ENCODE measurements around the gene YTHDC1. TPM values are rescaled to one million over a fixed set of nuclear protein-coding genes. Genes with fewer than 3 reads are reported as not detected.

YTHDC1 gene
- total RNA-seq, 3 donors from 2014 or later (not counting 1 experiment from before 2014, with no cell fraction given) = 225 to 320 (median 270) TPM

DNA sequence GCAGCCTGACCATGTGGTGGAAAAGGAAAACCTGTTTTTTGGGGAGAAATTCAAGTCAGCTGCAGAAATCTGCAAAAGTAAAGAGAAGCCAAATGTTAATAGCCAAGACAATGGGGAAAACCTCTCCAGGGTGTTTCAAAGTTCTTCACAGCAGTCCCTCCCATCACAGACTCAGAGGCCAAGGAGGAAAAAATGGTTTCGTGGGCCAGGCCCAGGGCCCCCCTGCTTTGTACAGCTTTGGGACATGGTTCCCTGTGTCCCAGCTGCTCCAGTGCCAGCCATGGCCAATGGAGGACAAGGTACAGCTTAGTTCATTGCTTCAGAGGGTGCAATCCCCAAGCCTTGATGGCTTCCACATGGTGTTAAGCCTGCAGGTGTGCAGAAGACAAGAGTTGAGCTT is 15.2 kb upstream of the YTHDC1 start:
- H3K9me3 Mint-ChIP-seq = no peaks in the 10 kb centered on the region
- Histone ChIP-seq H3K4me1 (ENCODE audit: control insufficient read depth, insufficient read depth, low read length) (no peaks in the 10 kb centered on the region), H3K27ac (ENCODE audit: low read length) (no peak overlapping the region), H3K27me3 (ENCODE audit: control insufficient read depth, insufficient read depth, low read length) (no peaks in the 10 kb centered on the region), H3K9me3 (ENCODE audit: control insufficient read depth, insufficient read depth, low read length) (no peaks in the 10 kb centered on the region), H3K36me3 (ENCODE audit: control insufficient read depth, insufficient read depth, low read length) (no peaks in the 10 kb centered on the region), H3K4me3 (ENCODE audit: low read length) (no peak overlapping the region)
- TF ChIP-seq, protein P1, sequence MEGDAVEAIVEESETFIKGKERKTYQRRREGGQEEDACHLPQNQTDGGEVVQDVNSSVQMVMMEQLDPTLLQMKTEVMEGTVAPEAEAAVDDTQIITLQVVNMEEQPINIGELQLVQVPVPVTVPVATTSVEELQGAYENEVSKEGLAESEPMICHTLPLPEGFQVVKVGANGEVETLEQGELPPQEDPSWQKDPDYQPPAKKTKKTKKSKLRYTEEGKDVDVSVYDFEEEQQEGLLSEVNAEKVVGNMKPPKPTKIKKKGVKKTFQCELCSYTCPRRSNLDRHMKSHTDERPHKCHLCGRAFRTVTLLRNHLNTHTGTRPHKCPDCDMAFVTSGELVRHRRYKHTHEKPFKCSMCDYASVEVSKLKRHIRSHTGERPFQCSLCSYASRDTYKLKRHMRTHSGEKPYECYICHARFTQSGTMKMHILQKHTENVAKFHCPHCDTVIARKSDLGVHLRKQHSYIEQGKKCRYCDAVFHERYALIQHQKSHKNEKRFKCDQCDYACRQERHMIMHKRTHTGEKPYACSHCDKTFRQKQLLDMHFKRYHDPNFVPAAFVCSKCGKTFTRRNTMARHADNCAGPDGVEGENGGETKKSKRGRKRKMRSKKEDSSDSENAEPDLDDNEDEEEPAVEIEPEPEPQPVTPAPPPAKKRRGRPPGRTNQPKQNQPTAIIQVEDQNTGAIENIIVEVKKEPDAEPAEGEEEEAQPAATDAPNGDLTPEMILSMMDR (IDR thresholded peaks at IDR 0.05) = no peak
- H3K27me3 Mint-ChIP-seq (ENCODE audit: low read depth in 2 of 2) = peaks cover 8 to 14% of the 10 kb centered on the region in 2 donors
- H3K27ac Mint-ChIP-seq = no peak overlapping the region
- DNase-seq (no peak), ATAC-seq (no peak)
- no peaks in the 10 kb centered on the region for H3K36me3 Mint-ChIP-seq
- intact Hi-C loops (cut with micrococcal nuclease) = no loop called here
- WGBS (ENCODE audit: insufficient coverage) = 81% methylated on average over 1 of the region's 1 CpG
- no peak overlapping the region for H3K4me3 Mint-ChIP-seq
- H3K4me1 Mint-ChIP-seq = no peaks in the 10 kb centered on the region

DNA sequence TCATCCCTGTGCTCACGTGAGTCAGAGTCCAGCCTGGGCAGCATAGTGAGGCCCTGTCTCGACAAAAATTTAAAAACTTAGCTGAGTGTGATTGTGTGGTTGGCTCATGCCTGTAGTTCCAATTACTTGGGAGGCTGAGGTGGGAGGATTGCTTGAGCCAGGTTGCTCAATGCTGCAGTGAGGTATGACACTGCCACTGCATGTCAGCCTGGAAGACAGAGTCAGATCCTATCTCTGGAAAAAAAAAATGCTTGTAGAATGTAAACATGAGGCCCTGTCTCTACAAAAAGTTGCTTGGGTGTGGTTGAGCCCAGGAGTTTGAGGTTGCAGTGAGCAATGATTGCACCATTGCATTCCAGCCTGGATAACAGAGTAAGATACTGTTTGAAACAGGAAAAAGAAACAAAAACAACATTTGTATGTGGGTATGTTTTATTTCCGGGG is 11.3 kb upstream of the YTHDC1 start:
- no peaks in the 10 kb centered on the region for H3K9me3 ChIP-seq (ENCODE audit: control insufficient read depth, insufficient read depth, low read length)
- no peaks in the 10 kb centered on the region for H3K27me3 ChIP-seq (ENCODE audit: control insufficient read depth, insufficient read depth, low read length)
- H3K9me3 Mint-ChIP-seq = no peaks in the 10 kb centered on the region
- H3K36me3 ChIP-seq (ENCODE audit: control insufficient read depth, insufficient read depth, low read length) = no peaks in the 10 kb centered on the region
- intact Hi-C loops (cut with micrococcal nuclease) = no loop called here
- no peak overlapping the region for H3K4me3 Mint-ChIP-seq
- H3K4me1 ChIP-seq (ENCODE audit: control insufficient read depth, insufficient read depth, low read length) = no peaks in the 10 kb centered on the region
- peaks cover 0 to 6% of the 10 kb centered on the region in 2 donors for H3K4me1 Mint-ChIP-seq
- H3K36me3 Mint-ChIP-seq = no peaks in the 10 kb centered on the region
- ATAC-seq (no peak), DNase-seq (no peak)
- peaks cover 5 to 12% of the 10 kb centered on the region in 2 donors for H3K27me3 Mint-ChIP-seq (ENCODE audit: low read depth in 2 of 2)
- 97% methylated on average over 3 of the region's 3 CpGs for WGBS (ENCODE audit: insufficient coverage)
- TF ChIP-seq, protein P1 (IDR thresholded peaks at IDR 0.05) = no peak
- H3K27ac Mint-ChIP-seq = no peak overlapping the region
- no peak overlapping the region for H3K4me3 ChIP-seq (ENCODE audit: low read length)
- H3K27ac ChIP-seq (ENCODE audit: low read length) = no peak overlapping the region

DNA sequence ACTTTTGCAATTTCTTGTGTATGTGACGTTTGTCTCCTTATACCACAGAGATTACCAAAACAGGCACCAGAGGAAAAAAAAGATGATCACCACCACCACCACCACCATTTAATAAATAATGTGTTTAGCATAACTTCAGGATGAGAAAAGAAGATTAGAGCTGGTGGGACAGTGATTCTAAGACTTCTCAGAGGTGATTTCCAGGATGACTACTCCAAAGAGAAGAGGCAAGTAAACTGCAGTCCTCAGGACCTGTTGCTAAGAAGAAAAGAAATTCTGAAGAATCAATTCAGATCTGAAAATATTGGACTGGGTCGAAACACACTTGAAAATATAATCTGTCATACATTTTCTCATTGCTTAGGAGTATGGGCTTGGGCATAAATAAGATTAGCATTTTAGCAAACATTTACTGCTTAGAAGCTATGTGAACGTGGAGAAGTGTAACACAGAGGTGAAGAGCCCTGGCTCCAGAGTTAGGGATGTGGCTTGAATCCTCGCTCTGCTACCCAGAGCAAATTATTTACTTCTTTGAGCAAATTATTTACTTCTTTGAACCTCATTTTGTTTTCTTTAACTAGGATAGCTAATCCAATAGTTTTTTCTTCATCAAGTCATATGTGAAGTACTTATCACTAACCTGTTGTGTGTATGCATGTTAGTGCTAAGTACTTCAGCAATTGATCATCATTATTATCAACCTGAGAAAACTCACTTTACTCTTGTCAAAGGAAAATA is 10.5 kb upstream of the YTHDC1 start:
- WGBS (ENCODE audit: insufficient coverage) = 92% methylated on average over 2 of the region's 4 CpGs
- Mint-ChIP-seq H3K4me3 (no peak overlapping the region), H3K9me3 (no peaks in the 10 kb centered on the region)

More for the DNA sequence above, 10.5 kb upstream of the YTHDC1 start:
- no peaks in the 10 kb centered on the region for H3K36me3 Mint-ChIP-seq
- H3K27me3 Mint-ChIP-seq (ENCODE audit: low read depth in 2 of 2) = peaks cover 9 to 15% of the 10 kb centered on the region in 2 donors
- Histone ChIP-seq H3K4me3 (ENCODE audit: low read length) (no peak overlapping the region), H3K36me3 (ENCODE audit: control insufficient read depth, insufficient read depth, low read length) (no peaks in the 10 kb centered on the region), H3K4me1 (ENCODE audit: control insufficient read depth, insufficient read depth, low read length) (no peaks in the 10 kb centered on the region), H3K27ac (ENCODE audit: low read length) (no peak overlapping the region), H3K27me3 (ENCODE audit: control insufficient read depth, insufficient read depth, low read length) (no peaks in the 10 kb centered on the region), H3K9me3 (ENCODE audit: control insufficient read depth, insufficient read depth, low read length) (no peaks in the 10 kb centered on the region)
- TF ChIP-seq, protein P1 (IDR thresholded peaks at IDR 0.05) = no peak
- H3K4me1 Mint-ChIP-seq = peaks cover 0 to 6% of the 10 kb centered on the region in 2 donors
- DNase-seq (no peak), ATAC-seq (no peak)
- intact Hi-C loops (cut with micrococcal nuclease) = no loop called here
- no peak overlapping the region for H3K27ac Mint-ChIP-seq
